HCT116 (cell line): ENCODE measurements around the gene NUP153. TPM values are rescaled to one million over a fixed set of nuclear protein-coding genes. Genes with fewer than 3 reads are reported as not detected.

Experiments used
- ATAC-seq: fragments of 200-7000 bp; cut with Tn5 transposase; 2 replicates; pipeline ENCODE4 v1.9.1; 2020; ENCODE audit warnings: mild to moderate bottlenecking, moderate library complexity
- BruUV-seq: library from RNA; stranded (reverse); fragments of 400-500 nt; replicated peaks from 2 replicates; lab custom pipeline; 2021; lab: Mats Ljungman, UMichigan
- CTCF ChIA-PET: fragments of 300-600 bp; sonication (Branson Sonifier 250); formaldehyde crosslinking; loops from one replicate; lab custom pipeline; 2021; ENCODE audit warnings: antibody characterized with exemption; lab: Charles Lee
- POLR2A ChIA-PET: fragments of 300-600, 350-600 bp; sonication (Branson Sonifier 250); formaldehyde crosslinking; loops from one replicate; lab custom pipeline; 2021; ENCODE audit warnings: antibody characterized with exemption; lab: Charles Lee
- RAD21 ChIA-PET, 2 experiments: fragments of 300-600 bp; sonication (Branson Sonifier 250); formaldehyde crosslinking; loops; one replicate each; lab custom pipeline; 2023; ENCODE audit warnings: low total read pairs in 2 of 2; ENCODE audit not compliant: uncharacterized antibody in 2 of 2, unreplicated experiment in 2 of 2, low non-redundant PET in 1 of 2; lab: Charles Lee
- DNase-seq: peaks from one replicate; pipeline ENCODE4 v3.0.0-alpha.2; 2010; ENCODE audit warnings: low read depth, low spot score
- H2AFZ ChIP-seq: fragments of 200-600 bp; shearing (Covaris generic), sonication (generic); 2 replicates; pipeline ENCODE4 v1.6.1; 2017; ENCODE audit warnings: low read depth, mixed run types, mixed read lengths, antibody characterized with exemption, low read length; ENCODE audit not compliant: poor library complexity, severe bottlenecking
- H3K27ac ChIP-seq: 2 replicates; pipeline ENCODE4 v1.5.1; 2012; ENCODE audit warnings: low read depth, low read length
- H3K27me3 ChIP-seq: fragments of 200-600 bp; sonication (generic); 2 replicates; pipeline ENCODE4 v1.6.1; 2016; ENCODE audit warnings: mixed run types, low read length, mixed read lengths; ENCODE audit not compliant: insufficient read depth
- H3K36me3 ChIP-seq, 2 experiments: fragments of 200-500 bp in 1 of 2; fragments of 200-600 bp in 1 of 2; sonication (Bioruptor generic) in 1 of 2; sonication (generic) in 1 of 2; 2 replicates each; pipeline versions ENCODE4 v1.5.1 to v1.6.1; 2014 to 2016; ENCODE audit warnings: low read length in 2 of 2, inconsistent platforms in 1 of 2, mixed read lengths in 1 of 2, mixed run types in 1 of 2; ENCODE audit not compliant: insufficient read depth in 2 of 2, control insufficient read depth in 1 of 2
- H3K4me1 ChIP-seq, 2 experiments: fragments of 200-600 bp in 1 of 2; sonication (generic) in 1 of 2; 2 replicates each; pipeline versions ENCODE4 v1.5.1 to v1.6.1; 2012 to 2017; ENCODE audit warnings: low read length in 2 of 2, inconsistent platforms in 1 of 2, mild to moderate bottlenecking in 1 of 2, mixed read lengths in 1 of 2, mixed run types in 1 of 2, moderate library complexity in 1 of 2; ENCODE audit not compliant: insufficient read depth in 2 of 2, control insufficient read depth in 1 of 2
- H3K4me2 ChIP-seq: fragments of 200-600 bp; sonication (generic); 2 replicates; pipeline ENCODE4 v1.6.1; 2017; ENCODE audit warnings: mixed run types, low read length, mixed read lengths
- H3K4me3 ChIP-seq, 2 experiments: fragments of 200-600 bp in 1 of 2; sonication (generic) in 1 of 2; replicated peaks in 1 of 2; 2 replicates each; pipeline ENCODE4 v1.5.1; 2011 to 2016; ENCODE audit warnings: low read length in 2 of 2, control low read depth in 1 of 2, low read depth in 1 of 2, mild to moderate bottlenecking in 1 of 2, mixed read lengths in 1 of 2, mixed run types in 1 of 2
- H3K79me2 ChIP-seq: fragments of 200-600 bp; sonication (generic); 2 replicates; pipeline ENCODE4 v1.6.1; 2017; ENCODE audit warnings: mild to moderate bottlenecking, mixed run types, low read length, moderate library complexity, mixed read lengths; ENCODE audit not compliant: insufficient read depth
- H3K9ac ChIP-seq: fragments of 200-600 bp; sonication (generic); 2 replicates; pipeline ENCODE4 v1.6.1; 2016; ENCODE audit warnings: low read length, mixed read lengths
- H3K9me2 ChIP-seq: fragments of 200-600 bp; sonication (generic), shearing (Covaris generic); 2 replicates; pipeline ENCODE4 v1.6.1; 2017; ENCODE audit warnings: mixed run types, mild to moderate bottlenecking, moderate library complexity; ENCODE audit not compliant: insufficient read depth
- H3K9me3 ChIP-seq, 2 experiments: fragments of 200-500 bp in 1 of 2; fragments of 200-600 bp in 1 of 2; sonication (Bioruptor generic) in 1 of 2; sonication (generic) in 1 of 2; 2 replicates each; pipeline ENCODE4 v1.6.1; 2014 to 2017; ENCODE audit warnings: low read length in 2 of 2, mixed read lengths in 2 of 2, inconsistent platforms in 1 of 2, low read depth in 1 of 2, mild to moderate bottlenecking in 1 of 2, mixed run types in 1 of 2, moderate library complexity in 1 of 2; ENCODE audit not compliant: control insufficient read depth in 1 of 2, insufficient read depth in 1 of 2
- H4K20me1 ChIP-seq: fragments of 200-600 bp; sonication (generic), shearing (Covaris generic); 2 replicates; pipeline ENCODE4 v1.6.1; 2017; ENCODE audit warnings: mixed run types, mild to moderate bottlenecking, moderate library complexity; ENCODE audit not compliant: insufficient read depth
- ATF3 ChIP-seq: IDR thresholded peaks from 2 replicates; pipeline ENCODE4 v1.6.1; 2012
- CBX3 ChIP-seq: IDR thresholded peaks from 2 replicates; pipeline ENCODE4 v1.6.1; 2012; ENCODE audit warnings: low read depth
- EGR1 ChIP-seq: IDR thresholded peaks from 2 replicates; pipeline ENCODE4 v1.6.1; 2012; ENCODE audit warnings: low read depth
- ELF1 ChIP-seq: IDR thresholded peaks from 2 replicates; pipeline ENCODE4 v1.6.1; 2012; ENCODE audit warnings: low read depth, borderline replicate concordance
- EZH2 ChIP-seq: fragments of 200-600 bp; sonication (generic); IDR thresholded peaks from 2 replicates; pipeline ENCODE4 v1.6.1; 2017; ENCODE audit warnings: antibody characterized with exemption, mixed run types
- FOSL1 ChIP-seq: IDR thresholded peaks from 2 replicates; pipeline ENCODE4 v1.6.1; 2012; ENCODE audit warnings: low read depth
- JUND ChIP-seq: IDR thresholded peaks from 2 replicates; pipeline ENCODE4 v1.6.1; 2012
- MAX ChIP-seq: IDR thresholded peaks from 2 replicates; pipeline ENCODE4 v1.6.1; 2012
- POLR2A ChIP-seq: IDR thresholded peaks from 2 replicates; pipeline ENCODE4 v1.7.0; 2011; ENCODE audit warnings: borderline replicate concordance; ENCODE audit not compliant: insufficient read depth, insufficient read length; ENCODE audit errors: extremely low read depth
- POLR2AphosphoS5 ChIP-seq: IDR thresholded peaks from 2 replicates; pipeline ENCODE4 v1.6.1; 2011; ENCODE audit warnings: mild to moderate bottlenecking, low read depth, low read length, moderate library complexity
- SRF ChIP-seq: IDR thresholded peaks from 2 replicates; pipeline ENCODE4 v1.6.1; 2012; ENCODE audit warnings: low read depth
- TCF7L2 ChIP-seq: IDR thresholded peaks from 2 replicates; pipeline ENCODE4 v1.7.0; 2011; ENCODE audit warnings: borderline replicate concordance, inconsistent platforms; ENCODE audit not compliant: insufficient read depth, insufficient read length; ENCODE audit errors: extremely low read depth
- YY1 ChIP-seq: IDR thresholded peaks from 2 replicates; pipeline ENCODE4 v1.6.1; 2011; ENCODE audit warnings: low read length, low read depth, moderate library complexity, mild to moderate bottlenecking; ENCODE audit not compliant: insufficient replicate concordance; ENCODE audit errors: extremely low read depth
- ZBTB33 ChIP-seq: IDR thresholded peaks from 2 replicates; pipeline ENCODE4 v1.6.1; 2011; ENCODE audit warnings: mild to moderate bottlenecking, low read length, moderate library complexity; ENCODE audit not compliant: insufficient replicate concordance; ENCODE audit errors: extremely low read depth
- ZFX ChIP-seq: fragments of 450-650 bp; IDR thresholded peaks from 2 replicates; pipeline ENCODE4 v1.6.1; 2017
- ZNF274 ChIP-seq: fragments of 200-500 bp; sonication (Bioruptor generic); IDR thresholded peaks from 2 replicates; pipeline ENCODE4 v1.6.1; 2014; ENCODE audit warnings: mild to moderate bottlenecking, low read depth, low read length, inconsistent platforms
- intact Hi-C: fragments of 100-400 bp; cut with micrococcal nuclease; formaldehyde crosslinking; loops from 2 replicates; pipeline ENCODE4 v1.10.0; 2022
- total RNA-seq: library from RNA; stranded (reverse); gene quantifications from one replicate; pipeline ENCODE4 v1.2.1, GENCODE V29; 2021; ENCODE audit not compliant: unreplicated experiment
- TF ChIP-seq, protein P1 (sequence below), 3 experiments: fragments of 200-600 bp in 1 of 3; sonication (generic) in 1 of 3; IDR thresholded peaks in 2 of 3; conservative IDR thresholded peaks in 1 of 3; 2 replicates each; pipeline ENCODE4 v1.5.1; 2012 to 2017; ENCODE audit warnings: low read depth in 2 of 3, low read length in 2 of 3, antibody characterized with exemption in 1 of 3, borderline replicate concordance in 1 of 3, control low read depth in 1 of 3, mild to moderate bottlenecking in 1 of 3, mixed read lengths in 1 of 3, mixed run types in 1 of 3, moderate library complexity in 1 of 3; ENCODE audit not compliant: insufficient read depth in 1 of 3

The NUP153 gene
- total RNA-seq, 1 experiment from 2014 or later: 51.6 TPM

DNA sequence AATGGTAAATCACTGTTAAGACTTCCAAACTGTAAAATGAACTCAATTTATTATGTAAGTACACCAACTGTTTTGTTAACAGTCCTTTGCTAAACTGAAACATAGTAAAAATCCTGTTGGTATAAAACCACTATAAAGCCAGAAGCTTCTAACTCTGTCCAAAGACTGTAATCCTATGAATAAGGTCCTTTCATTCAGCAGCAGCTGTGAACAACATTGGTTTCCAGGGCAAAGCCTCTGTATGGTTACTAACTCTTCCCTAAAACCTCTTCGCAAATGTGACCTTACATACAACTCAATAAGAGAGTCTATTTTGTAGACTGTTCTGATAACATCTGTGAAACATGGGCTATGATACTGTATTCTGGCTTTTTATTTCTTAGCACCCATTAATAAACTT is 40.1 kb downstream of the NUP153 start (continued):
- TF ChIP-seq, protein P1, sequence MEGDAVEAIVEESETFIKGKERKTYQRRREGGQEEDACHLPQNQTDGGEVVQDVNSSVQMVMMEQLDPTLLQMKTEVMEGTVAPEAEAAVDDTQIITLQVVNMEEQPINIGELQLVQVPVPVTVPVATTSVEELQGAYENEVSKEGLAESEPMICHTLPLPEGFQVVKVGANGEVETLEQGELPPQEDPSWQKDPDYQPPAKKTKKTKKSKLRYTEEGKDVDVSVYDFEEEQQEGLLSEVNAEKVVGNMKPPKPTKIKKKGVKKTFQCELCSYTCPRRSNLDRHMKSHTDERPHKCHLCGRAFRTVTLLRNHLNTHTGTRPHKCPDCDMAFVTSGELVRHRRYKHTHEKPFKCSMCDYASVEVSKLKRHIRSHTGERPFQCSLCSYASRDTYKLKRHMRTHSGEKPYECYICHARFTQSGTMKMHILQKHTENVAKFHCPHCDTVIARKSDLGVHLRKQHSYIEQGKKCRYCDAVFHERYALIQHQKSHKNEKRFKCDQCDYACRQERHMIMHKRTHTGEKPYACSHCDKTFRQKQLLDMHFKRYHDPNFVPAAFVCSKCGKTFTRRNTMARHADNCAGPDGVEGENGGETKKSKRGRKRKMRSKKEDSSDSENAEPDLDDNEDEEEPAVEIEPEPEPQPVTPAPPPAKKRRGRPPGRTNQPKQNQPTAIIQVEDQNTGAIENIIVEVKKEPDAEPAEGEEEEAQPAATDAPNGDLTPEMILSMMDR (IDR thresholded peaks at IDR 0.05 in 2 of 3, conservative IDR thresholded peaks at IDR 0.05 in 1 of 3; ENCODE audit: borderline replicate concordance in 1 of 3, insufficient read depth in 1 of 3, low read depth in 2 of 3, low read length in 2 of 3): no peak
- TF ChIP-seq ZNF274 (no peak), JUND (no peak), TCF7L2 (no peak), POLR2A (no peak)

GRCh38 chr6:17665132-17665531 is 41.6 kb downstream of the NUP153 start:
- Histone ChIP-seq H3K27ac (no peak overlapping the region), H3K27me3 (no peaks in the 10 kb centered on the region), H3K9me3 (no peaks in the 10 kb centered on the region), H3K36me3 (peaks cover 40 to 59% of the 10 kb centered on the region in 2 experiments), H3K4me1 (no peaks in the 10 kb centered on the region), H3K4me2 (no peak overlapping the region), H2AFZ (no peak overlapping the region), H3K9ac (no peak overlapping the region), H3K79me2 (peaks cover 95% of the 10 kb centered on the region), H3K4me3 (no peak overlapping the region), H3K9me2 (no peaks in the 10 kb centered on the region), H4K20me1 (no peaks in the 10 kb centered on the region)
- ChIA-PET CTCF (no interaction called here), RAD21 (interaction anchor here in 1 of 2 experiments (0.5 kb wide), 1 partner anchor 39 kb away, joined by 3 read pairs; no protein-coding TSS in a partner anchor), POLR2A (no interaction called here)
- DNase-seq: no peak
- no peak for ATAC-seq
- no TSS peak for BruUV-seq
- intact Hi-C loops: no loop called here
- TF ChIP-seq, protein P1 (IDR thresholded peaks at IDR 0.05 in 2 of 3, conservative IDR thresholded peaks at IDR 0.05 in 1 of 3; ENCODE audit: borderline replicate concordance in 1 of 3, insufficient read depth in 1 of 3, low read depth in 2 of 3, low read length in 2 of 3): no peak
- TF ChIP-seq ATF3 (no peak), POLR2AphosphoS5 (no peak), ZFX (no peak), SRF (no peak), ELF1 (no peak), YY1 (no peak), POLR2A (no peak), ZNF274 (no peak), EZH2 (no peak), EGR1 (no peak), CBX3 (no peak), FOSL1 (no peak), ZBTB33 (no peak), MAX (no peak)
